Spinal cord (tissue), 10 donors: ENCODE measurements around the gene PRR35. TPM values are rescaled to one million over a fixed set of nuclear protein-coding genes. Genes with fewer than 3 reads are reported as not detected.
A peak's percentile ranks its signal among the peaks of the same experiment; 100 is the strongest.

Experiments used
- DNase-seq, 6 donors: peaks; one replicate each; pipeline versions ENCODE4 v3.0.0 to v3.0.0-alpha.2; 2013 to 2015; ENCODE audit warnings: low spot score in 6 of 6, low read depth in 4 of 6
- H3K27ac ChIP-seq: one replicate; pipeline ENCODE4 v1.5.1; 2013; ENCODE audit warnings: low read depth, low read length, control low read depth
- H3K27me3 ChIP-seq: one replicate; pipeline ENCODE4 v1.6.1; 2013; ENCODE audit warnings: low read length; ENCODE audit not compliant: control insufficient read depth, insufficient read depth
- H3K36me3 ChIP-seq: one replicate; pipeline ENCODE4 v1.6.1; 2013; ENCODE audit warnings: low read length; ENCODE audit not compliant: control insufficient read depth, insufficient read depth
- H3K4me1 ChIP-seq: one replicate; pipeline ENCODE4 v1.6.1; 2013; ENCODE audit warnings: low read length; ENCODE audit not compliant: control insufficient read depth, insufficient read depth
- H3K4me3 ChIP-seq: one replicate; pipeline ENCODE4 v1.5.1; 2013; ENCODE audit warnings: low read depth, low read length, control low read depth
- H3K9me3 ChIP-seq: one replicate; pipeline ENCODE4 v1.6.1; 2013; ENCODE audit warnings: low read length; ENCODE audit not compliant: control insufficient read depth, insufficient read depth
- WGBS: methylation state at CpG from one replicate; pipeline ENCODE4 v1.1.5; 2013; ENCODE audit warnings: missing lambda C conversion rate; ENCODE audit not compliant: insufficient coverage; 5-methylcytosine and 5-hydroxymethylcytosine counted together
- polyA plus RNA-seq, 2 donors: library from polyadenylated mRNA; unstranded; fragments of 120-200 nt; gene quantifications; one replicate each; pipeline ENCODE4 v1.2.1, GENCODE V29; 2013; ENCODE audit not compliant: insufficient read length in 2 of 2
- total RNA-seq, 2 donors: library from RNA; depleted of rRNA in 1 of 2; stranded (reverse); fragments of 120-200 nt in 1 of 2; fragments of >200 nt in 1 of 2; gene quantifications; one replicate each; pipeline versions ENCODE4 v1.2.3 to v1.2.4, GENCODE V29; 2013 to 2014
- donor health status: healthy.

The PRR35 gene
- total and polyA plus RNA-seq, 4 donors: 0.06 to 0.14 TPM; not detected in 2

- 93% methylated on average over 46 of the region's 46 CpGs for WGBS
- H3K4me1 ChIP-seq: peaks cover 17% of the 10 kb centered on the region
- no peaks in the 10 kb centered on the region for H3K27me3 ChIP-seq
- no peak overlapping the region for H3K4me3 ChIP-seq
- H3K27ac ChIP-seq: no peak overlapping the region
- no peaks in the 10 kb centered on the region for H3K9me3 ChIP-seq
- peaks cover 72% of the 10 kb centered on the region for H3K36me3 ChIP-seq
- no peak for DNase-seq
These were observed 14.0 kb downstream of the PRR35 start for GRCh38 chr16:574021-574760.

GRCh38 chr16:575354-576196, 15.4 kb downstream of the PRR35 start:
- Histone ChIP-seq H3K4me3 (no peak overlapping the region), H3K27ac (no peak overlapping the region), H3K9me3 (no peaks in the 10 kb centered on the region), H3K36me3 (peaks cover 84% of the 10 kb centered on the region), H3K27me3 (no peaks in the 10 kb centered on the region), H3K4me1 (peaks cover 10% of the 10 kb centered on the region)
- no peak for DNase-seq
- WGBS: 92% methylated on average over 34 of the region's 36 CpGs

GRCh38 chr16:576197-576822, 16.1 kb downstream of the PRR35 start:
- H3K4me1 ChIP-seq: peaks cover 3% of the 10 kb centered on the region
- 87% methylated on average over 21 of the region's 21 CpGs for WGBS
- H3K4me3 ChIP-seq: no peak overlapping the region
- H3K9me3 ChIP-seq: no peaks in the 10 kb centered on the region
- peaks cover 92% of the 10 kb centered on the region for H3K36me3 ChIP-seq
- no peaks in the 10 kb centered on the region for H3K27me3 ChIP-seq
- no peak overlapping the region for H3K27ac ChIP-seq
- DNase-seq: no peak

- H3K4me1 ChIP-seq: no peaks in the 10 kb centered on the region
- H3K9me3 ChIP-seq: no peaks in the 10 kb centered on the region
- no peaks in the 10 kb centered on the region for H3K27me3 ChIP-seq
- no peak overlapping the region for H3K27ac ChIP-seq
- no peak overlapping the region for H3K4me3 ChIP-seq
- WGBS: 38% methylated on average over 3 of the region's 8 CpGs
- peaks cover 90% of the 10 kb centered on the region for H3K36me3 ChIP-seq
- DNase-seq: no peak
These were observed 16.6 kb downstream of the PRR35 start for GRCh38 chr16:576823-577201.

GRCh38 chr16:577796-578195, 17.6 kb downstream of the PRR35 start:
- no peak overlapping the region for H3K4me3 ChIP-seq
- peaks cover 90% of the 10 kb centered on the region for H3K36me3 ChIP-seq
- H3K27me3 ChIP-seq: no peaks in the 10 kb centered on the region
- peaks cover 1% of the 10 kb centered on the region for H3K4me1 ChIP-seq
- H3K9me3 ChIP-seq: no peaks in the 10 kb centered on the region
- 91% methylated on average over 10 of the region's 13 CpGs for WGBS
- H3K27ac ChIP-seq: no peak overlapping the region
- DNase-seq: no peak

GRCh38 chr16:578232-578869, 18.2 kb downstream of the PRR35 start:
- Histone ChIP-seq H3K4me1 (peaks cover 7% of the 10 kb centered on the region), H3K9me3 (no peaks in the 10 kb centered on the region), H3K4me3 (no peak overlapping the region), H3K36me3 (peaks cover 90% of the 10 kb centered on the region), H3K27me3 (no peaks in the 10 kb centered on the region), H3K27ac (no peak overlapping the region)
- 82% methylated on average over 17 of the region's 24 CpGs for WGBS
- DNase-seq: no peak

GRCh38 chr16:578870-579405, 18.7 kb downstream of the PRR35 start:
- peak in 2 of 6 donors; percentile 39 to 63 for DNase-seq

GRCh38 chr16:580141-580945, 20.1 kb downstream of the PRR35 start:
- Histone ChIP-seq H3K27ac (no peak overlapping the region), H3K36me3 (peaks cover 79% of the 10 kb centered on the region), H3K4me3 (no peak overlapping the region), H3K4me1 (peaks cover 13% of the 10 kb centered on the region), H3K9me3 (no peaks in the 10 kb centered on the region), H3K27me3 (no peaks in the 10 kb centered on the region)
- DNase-seq: no peak
- WGBS: 95% methylated on average over 27 of the region's 27 CpGs

More at GRCh38 chr16:578870-579405, 18.7 kb downstream of the PRR35 start:
- Histone ChIP-seq H3K36me3 (peaks cover 90% of the 10 kb centered on the region), H3K27me3 (no peaks in the 10 kb centered on the region), H3K4me1 (peaks cover 11% of the 10 kb centered on the region), H3K9me3 (no peaks in the 10 kb centered on the region), H3K27ac (no peak overlapping the region), H3K4me3 (no peak overlapping the region)
- WGBS: 35% methylated on average over 33 of the region's 34 CpGs
